ENCODE measurements around the gene CREB5.

GRCh38 chr7:28706584-28706983, 294.3 kb downstream of the CREB5 start:
- TF ChIP-seq, protein P1, sequence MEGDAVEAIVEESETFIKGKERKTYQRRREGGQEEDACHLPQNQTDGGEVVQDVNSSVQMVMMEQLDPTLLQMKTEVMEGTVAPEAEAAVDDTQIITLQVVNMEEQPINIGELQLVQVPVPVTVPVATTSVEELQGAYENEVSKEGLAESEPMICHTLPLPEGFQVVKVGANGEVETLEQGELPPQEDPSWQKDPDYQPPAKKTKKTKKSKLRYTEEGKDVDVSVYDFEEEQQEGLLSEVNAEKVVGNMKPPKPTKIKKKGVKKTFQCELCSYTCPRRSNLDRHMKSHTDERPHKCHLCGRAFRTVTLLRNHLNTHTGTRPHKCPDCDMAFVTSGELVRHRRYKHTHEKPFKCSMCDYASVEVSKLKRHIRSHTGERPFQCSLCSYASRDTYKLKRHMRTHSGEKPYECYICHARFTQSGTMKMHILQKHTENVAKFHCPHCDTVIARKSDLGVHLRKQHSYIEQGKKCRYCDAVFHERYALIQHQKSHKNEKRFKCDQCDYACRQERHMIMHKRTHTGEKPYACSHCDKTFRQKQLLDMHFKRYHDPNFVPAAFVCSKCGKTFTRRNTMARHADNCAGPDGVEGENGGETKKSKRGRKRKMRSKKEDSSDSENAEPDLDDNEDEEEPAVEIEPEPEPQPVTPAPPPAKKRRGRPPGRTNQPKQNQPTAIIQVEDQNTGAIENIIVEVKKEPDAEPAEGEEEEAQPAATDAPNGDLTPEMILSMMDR (IDR thresholded peaks at IDR 0.05; ENCODE audit: borderline replicate concordance, extremely low read depth, low read length, poor library complexity, severe bottlenecking) = no peak
- TF ChIP-seq EZH2 (IDR thresholded peaks at IDR 0.05; ENCODE audit: borderline replicate concordance, low read depth, low read length, severe bottlenecking) = no peak

Data from DND-41 (cell line).